Measurements from ENCODE around the gene BCOR.

DNA sequence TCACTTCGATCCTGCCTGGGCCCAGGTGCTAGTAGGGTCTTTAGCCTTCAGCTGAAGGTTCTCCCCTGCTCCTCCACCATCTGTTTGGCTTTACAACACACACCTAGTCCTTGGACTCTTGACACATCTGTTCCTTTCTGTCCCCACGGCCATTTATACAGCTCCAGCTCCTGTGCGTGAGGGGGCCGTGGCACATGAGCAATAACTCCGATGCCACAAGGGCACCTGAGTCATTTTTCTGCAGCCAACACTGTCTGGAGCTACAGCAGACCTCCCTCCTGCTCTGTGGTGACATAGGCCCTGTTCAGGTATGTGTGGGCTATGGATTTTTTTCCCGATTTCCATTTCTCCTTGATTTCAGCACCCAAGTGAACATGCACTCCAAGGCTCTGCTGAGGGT lies 44.7 kb upstream of the BCOR start:
- TF ChIP-seq EZH2phosphoT487 (IDR thresholded peaks at IDR 0.05; ENCODE audit: insufficient read depth, low read depth) (no peak), EZH2 (IDR thresholded peaks at IDR 0.05; ENCODE audit: insufficient read depth, poor library complexity, severe bottlenecking) (no peak)

Measured in GM23248 (cell line).